GM19397 (cell line): ENCODE results near the gene TAS2R13.

Source experiments
- ATAC-seq: cut with Tn5 transposase; IDR thresholded peaks from one replicate; pipeline ENCODE4 v1.9.1; 2021; ENCODE audit warnings: mild to moderate bottlenecking, moderate library complexity; ENCODE audit not compliant: unreplicated experiment

Gene TAS2R13

GRCh38 chr12:10873378-10873777, 36.0 kb downstream of the TAS2R13 start:
- ATAC-seq = no peak

- ATAC-seq = no peak
Measured at GRCh38 chr12:10867381-10867780, 42.0 kb downstream of the TAS2R13 start.

GRCh38 chr12:10863512-10864218, 45.7 kb downstream of the TAS2R13 start:
- no peak for ATAC-seq

- no peak for ATAC-seq
Measured at GRCh38 chr12:10861366-10861765, 48.0 kb downstream of the TAS2R13 start.
